Inferior parietal cortex (tissue), 1 donor: ENCODE results near the gene PUS3.
A peak's percentile ranks its signal among the peaks of the same experiment; 100 is the strongest.

Source experiments
- DNase-seq: peaks from one replicate; pipeline ENCODE4 v3.0.0-alpha.2; 2016; ENCODE audit errors: extremely low spot score

PUS3 gene, protein sequence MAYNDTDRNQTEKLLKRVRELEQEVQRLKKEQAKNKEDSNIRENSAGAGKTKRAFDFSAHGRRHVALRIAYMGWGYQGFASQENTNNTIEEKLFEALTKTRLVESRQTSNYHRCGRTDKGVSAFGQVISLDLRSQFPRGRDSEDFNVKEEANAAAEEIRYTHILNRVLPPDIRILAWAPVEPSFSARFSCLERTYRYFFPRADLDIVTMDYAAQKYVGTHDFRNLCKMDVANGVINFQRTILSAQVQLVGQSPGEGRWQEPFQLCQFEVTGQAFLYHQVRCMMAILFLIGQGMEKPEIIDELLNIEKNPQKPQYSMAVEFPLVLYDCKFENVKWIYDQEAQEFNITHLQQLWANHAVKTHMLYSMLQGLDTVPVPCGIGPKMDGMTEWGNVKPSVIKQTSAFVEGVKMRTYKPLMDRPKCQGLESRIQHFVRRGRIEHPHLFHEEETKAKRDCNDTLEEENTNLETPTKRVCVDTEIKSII

GRCh38 chr11:125902927-125903710 is at the start of gene PUS3:
PUS3 (minus strand) TSS chr11:125903206; CDS start chr11:125896284, 6,922 bp downstream.
- DNase-seq: peak; percentile 94

GRCh38 chr11:125952559-125952958 is 49.6 kb upstream of the PUS3 start:
- DNase-seq: no peak

DNA sequence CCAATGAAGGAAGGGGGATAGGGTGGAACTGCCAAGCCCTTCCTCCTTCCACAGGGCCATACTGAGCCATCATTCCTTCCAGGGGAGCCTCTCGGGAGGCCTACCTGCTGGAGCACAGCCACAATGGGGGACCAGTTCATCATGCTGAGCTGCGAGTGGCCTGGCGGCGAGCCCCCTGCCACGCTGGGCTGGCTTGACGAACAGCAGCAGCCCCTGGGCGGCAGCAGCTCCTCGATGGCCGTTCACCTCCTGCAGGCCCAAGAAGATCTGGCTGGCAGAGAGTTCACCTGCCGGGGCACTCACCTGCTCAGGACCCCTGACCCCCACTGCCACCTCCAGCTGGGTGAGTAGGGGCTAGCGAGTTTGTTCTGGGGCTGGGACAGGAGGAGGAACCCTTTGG is 48.7 kb upstream of the PUS3 start:
- no peak for DNase-seq

DNA sequence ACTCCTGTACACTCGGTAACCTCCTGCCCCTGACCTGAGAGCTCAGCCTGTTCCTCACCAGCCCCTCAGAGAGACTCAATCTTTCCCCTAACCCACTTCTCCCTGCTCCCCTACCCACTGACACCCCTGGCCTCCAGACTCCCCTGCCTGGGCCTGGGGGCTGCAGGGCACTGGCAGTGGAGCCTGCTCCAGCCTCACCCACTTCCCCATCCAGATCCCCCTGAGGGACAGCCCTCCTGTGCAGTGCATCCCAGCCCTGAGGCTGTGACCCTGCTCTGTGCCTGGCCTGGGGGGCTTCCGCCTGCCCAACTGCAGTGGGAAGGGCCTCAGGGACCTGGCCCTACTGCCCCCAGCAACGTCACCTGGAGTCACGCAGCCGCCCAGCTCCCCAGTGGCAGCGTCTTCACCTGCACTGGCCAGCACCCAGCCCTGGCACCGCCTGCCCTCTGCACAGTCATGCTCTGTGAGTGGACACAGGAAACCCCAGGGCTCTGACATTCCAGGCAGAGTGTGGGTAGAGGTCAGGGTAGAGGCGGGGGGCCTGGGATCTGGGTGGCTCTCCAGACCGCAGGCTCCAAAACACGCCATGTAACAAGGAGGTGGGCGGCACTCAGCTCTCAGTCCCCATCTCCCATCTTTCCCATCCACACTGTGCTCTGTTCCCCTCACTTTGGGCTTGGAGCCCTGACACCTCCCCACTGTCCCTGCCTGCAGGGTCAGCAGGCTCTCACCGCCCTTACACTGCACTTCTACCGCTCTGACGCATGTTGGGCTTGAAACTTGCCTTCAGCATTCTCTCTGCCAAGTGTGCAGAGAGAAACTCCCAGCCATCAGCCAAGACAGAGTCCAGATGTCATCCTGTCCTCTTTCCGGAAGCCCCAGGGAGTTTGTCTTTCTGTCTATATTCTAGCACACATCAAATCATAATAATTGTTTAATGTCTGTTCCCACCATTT is 48.0 kb upstream of the PUS3 start:
- DNase-seq: no peak

DNA sequence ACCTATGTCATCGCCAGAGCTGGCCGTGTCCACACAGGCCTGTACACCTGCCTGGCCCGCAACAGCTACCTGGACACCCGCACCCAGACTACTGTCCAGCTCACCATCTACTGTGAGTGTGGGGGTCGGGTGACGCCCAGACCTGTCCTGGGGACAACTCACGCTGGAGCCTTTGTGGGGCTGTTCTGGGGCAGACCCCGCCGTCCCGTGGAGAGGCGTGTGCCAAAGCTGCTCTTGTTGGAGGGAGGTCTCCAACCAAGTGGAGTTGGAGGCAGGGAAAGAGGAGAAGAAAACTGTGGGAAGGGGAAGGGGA is 47.1 kb upstream of the PUS3 start:
- no peak for DNase-seq

GRCh38 chr11:125949271-125950177 is 46.5 kb upstream of the PUS3 start:
- no peak for DNase-seq

DNA sequence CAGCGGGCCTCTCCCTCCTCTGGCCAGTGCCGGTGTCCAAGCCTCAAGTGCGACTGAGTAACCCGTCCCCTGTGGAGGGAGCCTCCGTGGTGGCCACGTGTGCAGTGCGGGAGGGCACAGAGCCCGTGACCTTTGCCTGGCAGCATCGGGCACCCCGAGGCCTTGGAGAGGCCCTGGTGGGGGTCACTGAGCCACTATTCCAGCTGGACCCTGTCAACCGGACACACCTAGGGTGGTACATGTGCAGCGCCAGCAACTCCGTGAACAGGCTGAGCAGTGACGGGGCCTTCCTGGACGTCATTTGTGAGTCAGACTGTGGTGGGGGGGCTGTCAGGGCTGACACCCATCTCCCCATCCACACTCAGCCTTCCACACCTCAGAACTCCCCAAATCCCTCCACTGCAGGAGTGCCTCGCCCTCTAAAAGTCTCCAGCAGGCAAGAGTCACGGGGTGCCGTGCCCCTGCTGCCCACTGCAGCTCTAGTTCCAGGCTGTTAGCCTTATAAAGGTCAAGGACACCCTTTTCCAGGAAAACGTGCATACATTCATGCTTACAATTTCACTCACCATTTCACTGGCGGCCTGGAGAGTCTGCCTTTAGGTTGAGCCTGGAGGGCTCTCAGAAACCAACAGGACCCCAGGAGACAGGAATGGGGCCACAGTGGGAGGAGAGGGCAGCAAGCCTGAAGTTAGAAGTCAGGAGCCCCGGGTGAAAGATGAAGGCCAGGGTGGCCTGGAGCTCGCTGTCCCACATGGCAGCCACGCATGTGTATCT is 45.5 kb upstream of the PUS3 start:
- no peak for DNase-seq

- no peak for DNase-seq
Observed at GRCh38 chr11:125947419-125948277, 44.6 kb upstream of the PUS3 start.

GRCh38 chr11:125946712-125947418 is 43.9 kb upstream of the PUS3 start:
- no peak for DNase-seq

DNA sequence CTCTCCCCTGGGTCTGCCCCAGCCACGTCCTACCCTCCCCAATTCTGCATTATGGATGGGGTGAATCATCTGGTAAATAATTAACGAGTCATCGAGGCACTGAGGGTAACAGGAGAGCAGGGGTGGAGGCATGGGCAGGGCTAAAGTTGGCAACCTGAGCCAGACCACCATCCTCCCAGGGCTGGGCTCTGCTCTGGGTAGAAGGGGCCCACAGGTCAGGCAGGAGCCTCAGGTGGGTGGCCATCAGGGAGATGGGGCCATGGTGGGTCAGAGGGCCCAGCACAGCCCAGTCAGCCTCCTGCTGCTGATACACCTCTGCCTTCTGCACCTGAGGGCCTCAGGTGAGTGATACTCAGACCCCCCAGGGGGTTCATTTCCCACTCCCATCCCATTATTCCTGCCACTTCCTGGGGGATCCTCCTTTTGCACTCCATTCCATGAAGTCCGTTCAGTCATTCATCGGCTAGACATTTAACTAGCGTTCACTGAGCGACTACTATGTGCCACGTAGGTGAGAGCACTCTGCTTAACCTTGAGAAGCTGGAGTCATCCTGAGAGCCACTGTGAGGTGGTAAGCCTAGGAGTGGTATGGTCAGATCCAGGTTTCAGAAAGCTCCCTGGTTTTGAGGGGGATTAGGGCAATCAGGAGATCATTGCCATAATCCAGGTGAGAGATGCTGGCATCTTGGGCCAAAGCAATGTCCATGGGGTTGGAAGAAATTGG is 43.0 kb upstream of the PUS3 start, which contains the start of gene VSIG10L2:
Gene VSIG10L2, plus strand, starts transcription at position 248 of the 724 bp plus-strand sequence. Its CDS starts 12 bp downstream, at position 260.
- DNase-seq: no peak

GRCh38 chr11:125945011-125945796 is 42.2 kb upstream of the PUS3 start:
- no peak for DNase-seq

DNA sequence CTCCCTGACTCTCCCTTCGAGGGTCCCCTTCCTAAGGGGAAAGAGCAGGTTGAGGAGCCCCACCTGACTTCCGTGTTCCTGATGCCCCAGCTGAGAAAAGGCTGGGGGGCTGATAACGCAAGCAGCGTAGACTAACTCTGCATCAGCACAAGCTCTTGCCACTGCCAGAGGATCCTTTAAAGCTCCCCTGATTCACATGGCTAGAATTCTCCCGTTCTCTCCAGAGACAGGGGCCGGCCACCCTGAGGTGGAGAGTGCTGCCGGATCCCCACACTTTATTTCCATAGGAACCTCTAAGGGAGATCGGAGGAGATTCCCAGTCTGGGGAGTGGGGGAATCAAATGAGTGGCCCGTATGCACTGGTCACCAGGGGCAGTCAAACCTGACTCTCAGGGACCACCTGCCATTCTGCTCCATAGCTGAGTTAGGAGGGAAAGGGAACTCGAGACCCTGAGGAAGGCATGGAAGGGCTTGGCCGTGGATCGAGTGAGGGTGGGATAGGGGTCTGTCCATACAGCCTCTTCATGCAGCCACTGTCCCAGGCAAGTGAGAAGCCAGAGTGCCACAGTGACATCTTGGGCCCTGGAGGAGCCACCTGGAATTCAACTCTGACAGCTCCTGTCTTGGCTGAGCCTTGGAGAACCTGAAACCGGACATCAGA is 41.5 kb upstream of the PUS3 start:
- no peak for DNase-seq

DNA sequence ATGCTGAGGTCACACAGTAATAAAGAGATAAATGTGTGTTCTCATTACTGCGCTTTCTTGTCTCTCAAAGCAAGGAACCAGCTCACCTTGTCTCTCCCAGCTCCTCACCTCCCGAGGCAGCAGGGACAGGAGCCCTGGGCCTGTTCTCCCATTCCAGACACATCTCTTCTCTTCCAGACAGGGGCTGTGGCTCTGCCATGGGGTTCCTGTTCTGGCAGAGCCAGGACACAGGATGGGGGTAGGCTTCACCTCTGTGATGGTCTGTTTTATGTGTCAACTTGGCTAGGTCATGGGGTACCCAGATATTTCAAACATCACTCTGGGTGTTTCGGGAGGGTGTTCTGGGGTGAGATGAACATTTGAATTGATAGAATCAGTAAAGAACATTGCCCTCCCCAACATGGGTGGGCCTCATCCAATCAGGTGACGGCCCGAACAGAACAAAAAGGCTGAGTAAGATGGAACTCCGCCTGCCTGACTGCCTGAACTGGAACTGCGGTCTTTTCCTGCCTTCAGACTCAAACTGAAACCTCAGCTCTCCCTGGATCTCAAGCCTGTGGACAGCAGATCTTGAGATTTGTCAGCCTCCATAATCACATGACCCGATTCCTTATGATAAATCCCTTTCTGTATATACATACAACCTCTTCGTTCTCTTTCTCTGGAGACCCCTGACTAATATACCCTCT is 40.8 kb upstream of the PUS3 start:
- no peak for DNase-seq

DNA sequence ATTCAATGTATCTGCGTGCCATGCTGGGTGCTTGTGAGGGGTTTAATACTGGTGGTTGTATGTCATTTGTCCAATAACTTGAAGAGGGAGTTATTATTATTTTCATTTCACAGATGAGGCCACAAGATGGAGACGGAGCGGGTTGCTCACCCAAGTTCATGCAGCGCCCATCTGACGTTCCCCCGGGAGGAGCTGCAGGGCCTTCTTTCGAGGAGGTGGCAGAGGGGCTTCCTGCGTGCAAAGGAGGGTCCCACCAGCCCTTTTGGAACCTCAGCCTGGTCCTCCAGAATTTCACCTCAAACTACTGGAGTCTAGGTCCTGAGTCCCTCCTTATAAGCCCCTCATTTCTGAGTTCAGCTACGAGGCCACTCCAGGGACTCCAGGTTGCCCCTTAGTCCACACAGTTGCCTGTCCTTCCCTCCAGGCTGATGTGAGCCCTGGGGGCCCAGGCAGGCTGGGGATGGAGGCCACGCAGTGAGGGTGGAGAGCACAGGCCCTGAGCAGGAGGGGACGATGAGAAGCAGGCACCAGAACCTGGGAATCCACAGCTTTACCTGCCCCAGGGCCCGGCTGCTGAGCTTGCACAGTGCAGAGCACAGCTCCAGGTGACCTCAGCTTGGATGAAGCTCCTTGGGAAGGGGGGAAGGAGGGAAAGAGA is 39.9 kb upstream of the PUS3 start:
- DNase-seq: no peak
